ENCODE measurements around the gene AGRN.

Gene AGRN

GRCh38 chr1:1082776-1083415, 63.0 kb downstream of the AGRN start:
- no peak for ATAC-seq

GRCh38 chr1:1083416-1084371, 63.8 kb downstream of the AGRN start:
- no peak for ATAC-seq

GRCh38 chr1:1084372-1085170, 64.7 kb downstream of the AGRN start:
- ATAC-seq = no peak

DNA sequence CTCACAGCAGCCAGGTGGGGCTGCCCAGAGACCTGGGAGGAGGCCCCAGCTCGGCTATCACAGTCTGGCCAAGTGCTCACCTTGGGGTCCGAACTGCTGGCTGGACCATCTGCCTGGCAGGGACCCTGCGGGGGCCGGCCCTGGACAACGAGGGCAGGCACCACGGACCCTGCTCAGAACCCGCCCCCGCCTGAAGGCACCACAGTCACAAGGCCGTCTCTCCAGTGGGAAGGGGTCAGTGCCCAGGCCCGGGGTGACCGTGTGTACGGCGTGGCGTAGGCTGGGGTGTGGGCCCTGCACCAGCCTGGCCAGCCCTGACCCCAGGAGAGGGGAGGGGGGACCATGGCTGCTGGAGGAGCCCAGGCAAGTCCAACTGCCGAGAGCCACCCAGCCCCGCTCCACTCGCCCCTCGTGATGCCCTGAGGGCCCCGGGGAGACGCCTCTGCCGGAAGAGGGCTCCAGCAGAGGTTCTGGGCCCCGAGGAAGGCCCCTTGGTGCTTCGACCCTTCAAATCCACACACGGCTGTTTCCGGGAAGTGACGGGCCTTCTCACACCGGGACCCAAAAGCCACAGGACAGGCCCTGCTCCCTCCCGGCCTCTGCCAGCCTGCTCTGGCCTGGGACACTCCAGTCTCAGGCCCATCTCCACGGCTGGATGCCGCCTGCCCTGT, 65.4 kb downstream of the AGRN start:
- no peak for ATAC-seq

DNA sequence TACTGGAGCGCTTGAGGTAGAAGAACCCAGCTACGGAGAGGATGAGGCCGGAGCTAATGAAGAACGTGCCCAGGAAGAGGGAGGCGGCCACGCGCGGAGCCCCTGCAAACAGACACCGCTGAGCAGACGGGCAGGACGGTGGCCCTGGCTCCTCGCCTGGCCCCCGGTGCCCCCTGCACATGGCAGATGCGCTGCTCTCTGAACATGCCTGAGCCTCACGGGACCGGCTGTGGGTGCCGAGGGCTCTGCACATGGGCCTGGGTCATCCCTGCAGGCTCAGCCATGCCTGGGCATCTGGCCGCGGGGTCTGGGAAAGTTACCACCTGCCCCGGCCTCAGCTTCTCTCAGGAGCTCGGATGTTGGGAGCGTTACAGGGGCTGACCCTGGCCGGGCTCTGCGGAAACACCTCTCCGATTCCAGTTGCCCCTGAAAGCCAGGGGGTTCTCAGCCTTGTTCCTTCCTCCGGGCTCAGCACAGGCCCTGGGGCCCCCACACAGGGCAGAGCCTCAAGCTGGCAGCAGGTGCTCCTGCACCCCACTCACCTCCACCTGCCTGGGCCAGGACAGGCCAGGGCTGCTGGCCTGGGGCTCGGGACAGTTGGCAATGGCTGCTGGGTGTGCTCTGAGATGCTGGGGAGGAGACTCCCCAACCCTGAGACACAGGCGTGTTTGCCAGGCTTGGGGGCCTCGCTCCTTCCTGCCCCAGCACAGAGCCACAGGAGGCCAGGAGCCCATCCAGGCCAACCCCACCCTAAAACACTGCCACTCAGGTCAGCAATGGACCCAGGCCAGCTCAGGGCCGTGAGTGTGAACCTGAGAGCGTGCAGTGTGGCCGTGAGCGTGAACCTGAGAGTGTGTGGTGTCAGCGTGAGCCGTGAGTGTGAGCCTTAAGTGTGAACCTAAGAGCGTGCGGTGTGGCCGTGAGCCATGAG, 66.3 kb downstream of the AGRN start:
- no peak for ATAC-seq

DNA sequence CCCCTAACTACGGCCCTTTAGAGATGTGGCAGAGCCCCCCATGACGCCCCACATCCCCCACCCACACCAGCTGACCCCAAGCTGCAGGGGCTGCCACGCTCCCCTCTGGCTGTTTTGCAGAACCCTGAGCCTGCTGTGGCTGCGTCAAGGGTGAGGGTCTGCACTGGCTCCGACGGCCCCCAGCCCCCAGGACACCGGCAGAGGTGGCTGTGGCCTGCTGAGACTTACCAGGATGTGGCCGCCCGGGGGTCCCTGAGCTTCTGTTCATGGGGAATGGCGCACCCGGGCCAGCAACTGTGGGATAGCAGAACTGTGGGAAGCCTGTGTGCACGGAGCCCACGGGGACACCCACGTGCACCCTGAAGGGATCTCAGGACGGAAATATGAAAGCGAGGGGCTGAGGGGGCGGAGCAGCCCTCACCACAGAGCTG, 67.0 kb downstream of the AGRN start:
- ATAC-seq = no peak

DNA sequence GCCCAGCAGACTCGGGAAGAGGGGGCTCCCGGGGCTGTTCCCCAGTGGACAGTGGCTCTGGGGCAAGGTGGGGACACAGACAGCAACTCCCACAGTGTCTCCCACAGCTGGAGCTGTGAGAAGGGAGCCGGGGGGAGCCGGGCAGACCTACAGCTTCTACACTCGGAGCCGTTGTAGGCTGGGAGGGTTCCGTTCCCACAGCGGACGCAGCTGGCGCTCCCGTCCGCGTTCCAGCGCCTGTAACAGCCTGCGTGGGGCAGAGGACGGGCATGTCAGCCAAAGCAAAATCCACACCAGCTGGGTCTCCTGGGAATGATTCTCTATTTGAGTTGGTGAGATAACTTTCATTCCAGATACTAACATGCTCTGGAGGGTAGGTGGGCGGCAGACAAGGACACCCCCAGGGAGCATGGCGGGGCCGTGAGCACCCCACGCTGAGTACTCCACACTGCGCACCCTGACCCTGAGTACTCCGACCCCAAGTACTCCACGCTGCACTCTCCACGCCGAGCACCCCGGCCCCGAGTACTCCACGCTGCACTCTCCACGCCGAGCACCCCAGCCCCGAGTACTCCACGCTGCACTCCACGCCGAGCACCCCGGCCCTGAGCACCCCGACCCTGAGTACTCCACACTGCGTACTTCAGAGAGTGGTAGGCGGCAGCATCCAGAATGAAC, 67.6 kb downstream of the AGRN start:
- ATAC-seq = no peak

DNA sequence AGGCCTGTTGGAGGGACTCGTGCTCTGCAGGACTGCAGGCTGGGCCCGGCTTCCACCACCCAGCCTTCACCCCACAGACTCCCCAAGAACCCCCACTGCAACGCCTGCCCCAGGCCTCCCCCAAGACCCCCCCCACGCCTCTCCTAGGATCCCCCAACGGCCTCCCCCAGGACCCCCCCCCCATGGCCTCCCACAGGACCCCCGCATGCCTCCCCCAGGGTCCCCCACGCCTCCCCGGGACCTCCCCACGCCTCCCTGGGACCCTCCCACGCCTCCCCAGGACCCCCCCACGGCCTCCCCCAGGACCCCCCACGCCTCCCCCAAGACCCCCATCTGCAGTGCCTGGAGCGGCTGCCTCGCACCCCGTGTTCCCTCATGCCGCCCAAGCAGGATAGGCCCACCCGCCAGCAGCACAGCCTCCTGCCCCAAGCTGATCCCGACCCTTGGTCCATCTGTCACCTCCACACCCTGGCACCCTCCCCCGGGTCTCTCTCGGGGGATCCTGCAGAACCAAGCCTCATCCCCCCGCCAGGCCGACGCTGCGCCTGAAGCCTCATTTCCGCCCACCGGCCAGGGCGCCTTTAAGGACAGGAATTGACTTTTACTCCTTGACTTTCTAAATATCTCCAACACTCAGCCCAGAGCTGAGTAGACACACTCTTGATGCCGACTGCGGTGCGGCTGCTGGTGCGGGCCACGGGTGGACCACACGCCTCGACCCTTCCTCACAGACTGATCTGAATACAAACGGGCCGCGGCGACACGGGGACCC, 68.3 kb downstream of the AGRN start:
- ATAC-seq = no peak

DNA sequence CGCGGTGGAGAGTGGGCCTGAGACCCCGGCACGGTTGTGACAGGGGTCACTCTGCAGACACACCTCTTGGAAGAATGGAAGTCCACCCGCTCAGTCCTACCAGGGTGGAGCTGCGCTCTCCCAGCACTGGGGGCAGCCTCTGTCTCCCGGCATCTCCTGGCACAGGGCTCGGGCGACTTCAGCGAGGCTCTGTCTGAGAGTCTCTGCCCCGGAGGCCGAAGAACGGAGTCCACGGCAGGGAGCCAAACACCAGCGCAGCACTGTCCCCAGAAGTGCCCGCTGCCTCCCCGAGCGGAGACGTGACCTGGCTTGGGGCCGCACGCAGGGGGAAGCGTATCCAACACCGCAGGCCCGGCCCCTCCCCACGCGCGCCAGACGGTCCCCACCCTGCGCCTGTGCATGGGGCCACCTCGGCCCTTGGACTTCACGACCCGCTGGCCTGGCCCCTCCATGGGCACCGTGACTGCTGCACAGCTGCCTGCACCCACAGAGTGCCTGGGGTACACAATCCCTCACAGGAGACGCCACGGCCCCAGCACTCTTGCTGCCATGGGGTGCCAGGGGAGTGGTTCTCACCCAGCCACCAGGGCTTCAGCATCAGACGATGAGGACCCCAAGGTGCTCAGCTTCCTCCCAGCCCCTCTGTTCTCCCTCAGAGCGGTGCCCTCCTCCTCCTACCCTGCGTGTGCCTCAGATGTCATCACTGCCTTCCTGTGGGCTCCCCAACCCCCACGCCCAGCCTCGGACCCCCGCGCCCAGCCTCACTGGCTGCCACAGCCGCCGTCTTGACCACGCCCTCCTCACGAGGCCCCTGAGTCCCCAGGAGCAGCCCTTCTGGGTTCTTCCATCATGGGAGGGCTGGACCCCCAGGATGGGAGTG, 69.1 kb downstream of the AGRN start:
- no peak for ATAC-seq

DNA sequence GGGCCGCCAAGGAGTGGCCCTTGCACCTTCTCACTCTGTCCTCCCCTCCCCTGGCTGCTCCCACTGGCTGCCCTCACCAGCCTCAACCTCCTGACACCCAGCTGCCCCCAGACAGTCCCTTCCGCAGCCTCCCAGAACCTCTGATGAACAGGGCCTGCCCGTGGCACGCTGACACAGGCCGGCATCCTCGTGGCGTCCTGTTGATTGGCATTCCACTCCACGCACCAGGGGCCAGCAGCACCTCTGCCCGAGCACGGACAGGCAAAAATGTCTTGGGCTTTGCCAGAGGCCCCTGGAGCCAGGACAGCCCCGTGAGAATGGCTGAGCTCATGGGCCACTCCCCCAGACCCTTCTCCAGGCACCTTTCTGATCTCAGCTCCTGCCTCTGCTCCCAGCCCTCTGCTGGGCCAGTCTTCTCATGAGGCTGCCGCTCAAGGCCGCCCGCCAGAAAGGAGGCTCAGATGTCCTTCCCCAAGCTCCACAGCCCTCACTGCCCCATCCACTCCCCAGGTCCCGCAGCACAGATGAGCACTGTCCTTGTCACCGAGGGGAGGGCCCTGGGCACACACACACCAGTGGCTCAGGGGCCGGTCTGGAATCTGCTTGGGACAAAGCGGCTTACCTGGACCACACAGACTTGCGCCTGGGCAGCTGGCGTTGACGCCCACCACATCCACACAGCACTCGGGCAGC, 70.0 kb downstream of the AGRN start:
- no peak for ATAC-seq

- no peak for ATAC-seq
These were observed 70.8 kb downstream of the AGRN start for GRCh38 chr1:1090424-1091343.

DNA sequence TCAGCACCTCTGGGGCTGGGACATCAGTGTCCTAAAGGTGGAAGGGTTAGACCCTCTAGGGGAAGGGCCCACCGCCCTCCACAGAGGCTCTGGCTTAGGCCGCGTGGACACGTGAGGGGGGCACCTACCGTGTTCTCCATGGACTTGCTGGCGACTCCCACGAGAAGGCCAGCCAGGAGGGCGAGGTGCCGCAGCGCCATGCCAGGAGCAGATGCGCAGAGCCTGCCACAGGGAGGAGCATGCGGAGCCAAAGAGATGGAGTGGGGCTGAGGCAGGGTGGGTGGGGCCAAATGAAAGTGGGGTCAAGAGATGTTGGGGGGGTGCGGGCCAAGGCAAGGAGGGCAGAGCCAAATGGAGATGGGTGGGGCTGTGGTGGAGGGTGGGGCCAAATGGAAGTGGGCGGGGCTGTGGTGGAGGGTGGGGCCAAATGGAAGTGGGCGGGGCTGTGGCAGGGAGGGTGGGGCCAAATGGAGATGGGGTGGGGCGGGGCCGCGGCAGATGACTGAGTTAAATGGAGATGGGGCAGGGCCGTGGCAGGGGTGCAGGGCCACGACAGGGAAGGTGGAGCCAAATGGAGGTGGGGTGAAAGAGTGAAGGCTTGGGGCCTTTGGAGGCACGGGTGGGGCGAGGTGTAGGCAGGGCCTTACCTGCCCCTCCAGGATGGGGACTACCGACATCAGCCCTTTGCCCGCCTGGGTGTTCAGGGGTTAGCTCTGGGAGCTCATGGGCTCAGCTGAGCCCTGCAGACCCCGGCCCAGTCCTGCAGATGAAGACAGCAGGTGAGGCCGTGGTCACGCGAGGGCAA, 71.6 kb downstream of the AGRN start:
- no peak for ATAC-seq

DNA sequence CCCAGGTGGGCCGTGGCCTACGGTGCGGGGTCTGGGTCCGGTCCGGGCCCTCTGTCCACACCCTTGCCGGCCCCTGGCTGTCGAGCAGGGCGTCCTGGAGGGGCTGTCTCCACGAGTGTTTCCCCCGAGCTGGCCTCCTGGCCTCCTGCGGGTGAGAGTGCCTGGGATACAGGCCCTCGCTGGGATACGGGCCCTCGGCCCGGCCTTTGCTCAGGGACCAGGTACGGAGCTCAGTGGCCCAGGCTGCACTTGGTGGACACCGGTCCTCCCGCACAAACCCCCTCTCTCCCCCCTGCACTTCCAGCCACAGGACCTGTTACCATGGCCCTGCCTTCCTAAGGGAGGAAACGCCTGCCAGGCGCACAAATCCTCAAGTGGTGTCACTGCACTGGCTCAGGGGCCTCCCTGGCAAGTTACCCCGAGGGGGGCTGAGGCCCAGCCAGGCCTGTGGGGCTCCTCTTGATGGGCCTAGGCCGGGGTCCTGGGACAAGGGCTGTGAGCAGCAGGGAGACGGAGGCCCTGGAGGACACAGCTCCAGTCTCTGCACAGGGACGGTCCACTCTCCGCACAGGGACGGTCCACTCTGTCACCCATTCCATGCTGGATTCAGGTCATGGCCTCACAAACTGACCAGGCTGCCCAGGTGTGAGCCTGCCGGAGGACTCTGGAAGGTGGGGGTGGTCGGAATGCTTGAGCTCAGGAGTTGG, 72.4 kb downstream of the AGRN start:
- ATAC-seq = no peak

DNA sequence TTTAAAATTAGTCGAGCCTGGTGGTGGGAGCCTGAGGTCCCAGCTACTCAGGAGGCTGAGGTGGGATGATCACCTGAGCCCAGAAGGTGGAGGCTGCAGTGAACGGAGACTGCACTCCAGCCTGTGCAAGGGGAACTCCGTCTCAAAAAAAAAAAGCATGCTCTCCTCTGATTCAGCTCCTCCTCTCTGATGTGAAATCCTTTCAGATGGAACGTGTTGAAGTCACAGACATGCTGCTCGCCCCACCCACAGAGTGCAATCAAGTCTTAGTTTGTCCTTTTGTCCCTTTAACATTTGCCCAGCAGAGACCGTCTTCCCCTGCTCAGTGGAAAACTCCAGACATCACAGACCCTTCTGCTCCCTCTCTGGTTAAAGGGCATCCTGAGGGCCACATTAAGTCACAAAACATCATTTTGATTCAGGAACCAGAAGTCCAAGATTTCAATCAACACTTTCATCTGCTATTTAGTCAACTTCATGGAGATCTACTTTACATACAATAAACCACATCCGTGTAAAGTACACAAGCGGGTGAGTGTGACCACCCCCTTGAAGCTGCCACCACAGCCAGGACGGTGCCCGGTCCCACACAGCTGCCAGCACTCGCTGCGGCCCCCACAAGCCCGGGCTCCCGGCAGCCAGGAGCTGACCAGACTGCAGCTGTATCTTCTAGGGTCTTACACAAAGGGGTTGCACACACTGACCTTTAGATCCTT, 73.1 kb downstream of the AGRN start:
- ATAC-seq = peak in 1 of 2 donors; percentile 24

- no peak for ATAC-seq
These were observed 73.7 kb downstream of the AGRN start for GRCh38 chr1:1093610-1093943.

Data from activated CD4-positive, CD25-positive, alpha-beta regulatory T cell treated with anti-CD3 and anti-CD28 coated beads, Interleukin-2, amount 50 U/mL, for 24 hours (primary cell).